Endothelial cell of umbilical vein (primary cell): Measurements from ENCODE around the gene ARHGEF6. TPM values are rescaled to one million over a fixed set of nuclear protein-coding genes. Genes with fewer than 3 reads are reported as not detected.

Experiments used
- BruUV-seq: library from RNA; stranded (reverse); fragments of 400-500 nt; replicated peaks from 2 replicates; lab custom pipeline; 2021; lab: Mats Ljungman, UMichigan
- CTCF ChIA-PET: fragments of 300-600, 350-600 bp; sonication (Branson Sonifier 250); formaldehyde crosslinking; loops from one replicate; lab custom pipeline; 2021; ENCODE audit warnings: antibody characterized with exemption, inconsistent platforms; lab: Charles Lee
- POLR2A ChIA-PET: fragments of 300-600, 350-600 bp; sonication (Branson Sonifier 250); formaldehyde crosslinking; loops from one replicate; lab custom pipeline; 2021; ENCODE audit warnings: antibody characterized with exemption, inconsistent platforms; lab: Charles Lee
- DNase-seq: peaks from one replicate; pipeline ENCODE4 v3.0.0-alpha.2; 2011; ENCODE audit warnings: low read depth, low spot score
- FAIRE-seq: peaks from 2 replicates; lab custom pipeline; 2011; peaks lifted over from hg19 to GRCh38; lab: Jason Lieb, UNC
- H2AFZ ChIP-seq: 2 replicates; pipeline ENCODE4 v1.6.0; 2012; ENCODE audit warnings: low read depth, low read length, control low read depth, inconsistent platforms
- H3K27ac ChIP-seq: 2 replicates; pipeline ENCODE4 v1.5.1; 2011; ENCODE audit warnings: low read depth, mild to moderate bottlenecking, control low read depth, low read length, moderate library complexity; ENCODE audit not compliant: insufficient read depth
- H3K27me3 ChIP-seq, 2 experiments: 2 replicates each; pipeline versions ENCODE4 v1.6.0 to v1.6.1; 2011; ENCODE audit warnings: low read length in 2 of 2, mixed read lengths in 1 of 2; ENCODE audit not compliant: control insufficient read depth in 2 of 2, insufficient read depth in 2 of 2
- H3K36me3 ChIP-seq, 2 experiments: 2 replicates in 1 of 2; 3 replicates in 1 of 2; pipeline ENCODE4 v1.5.1; 2011; ENCODE audit warnings: low read length in 2 of 2, mild to moderate bottlenecking in 1 of 2, moderate library complexity in 1 of 2; ENCODE audit not compliant: control insufficient read depth in 2 of 2, insufficient read depth in 2 of 2; ENCODE audit errors: extremely low read depth in 1 of 2
- H3K4me1 ChIP-seq: 3 replicates; pipeline ENCODE4 v1.5.1; 2011; ENCODE audit warnings: mild to moderate bottlenecking, low read length; ENCODE audit not compliant: control insufficient read depth, insufficient read depth; ENCODE audit errors: extremely low read depth
- H3K4me2 ChIP-seq: 2 replicates; pipeline ENCODE4 v1.6.1; 2011; ENCODE audit warnings: low read length, control low read depth, mixed read lengths; ENCODE audit not compliant: insufficient read depth
- H3K4me3 ChIP-seq, 3 experiments: fragments of 200-600 bp in 1 of 3; sonication (generic), shearing (Covaris generic) in 1 of 3; replicated peaks in 1 of 3; 2 replicates each; pipeline ENCODE4 v1.5.1; 2011 to 2016; ENCODE audit warnings: control low read depth in 3 of 3, low read length in 3 of 3, mild to moderate bottlenecking in 2 of 3, inconsistent platforms in 1 of 3, low read depth in 1 of 3, moderate library complexity in 1 of 3; ENCODE audit not compliant: insufficient read depth in 1 of 3
- H3K79me2 ChIP-seq: 2 replicates; pipeline ENCODE4 v1.6.0; 2012; ENCODE audit warnings: low read length, inconsistent platforms; ENCODE audit not compliant: control insufficient read depth, insufficient read depth
- H3K9ac ChIP-seq: replicated peaks from 2 replicates; pipeline ENCODE3; 2011; ENCODE audit warnings: low read length, control low read depth; ENCODE audit not compliant: insufficient read depth; ENCODE audit errors: extremely low read depth
- H3K9me1 ChIP-seq: replicated peaks from 3 replicates; pipeline ENCODE4 v1.6.0; 2011; ENCODE audit warnings: mild to moderate bottlenecking, low read length; ENCODE audit not compliant: control insufficient read depth, insufficient read depth; ENCODE audit errors: extremely low read depth
- H3K9me3 ChIP-seq: replicated peaks from 2 replicates; pipeline ENCODE4 v1.5.1; 2012; ENCODE audit warnings: low read length, inconsistent platforms; ENCODE audit not compliant: control insufficient read depth, insufficient read depth
- H4K20me1 ChIP-seq: replicated peaks from 2 replicates; pipeline ENCODE3; 2011; ENCODE audit warnings: mild to moderate bottlenecking, low read length; ENCODE audit not compliant: control insufficient read depth, insufficient read depth; ENCODE audit errors: extremely low read depth
- EZH2 ChIP-seq: IDR thresholded peaks from 2 replicates; pipeline ENCODE4 v1.6.1; 2012; ENCODE audit warnings: borderline replicate concordance, low read depth, mild to moderate bottlenecking, moderate library complexity, low read length, inconsistent platforms; ENCODE audit not compliant: severe bottlenecking
- FOS ChIP-seq: IDR thresholded peaks from 2 replicates; pipeline ENCODE4 v1.6.1; 2011; ENCODE audit warnings: mild to moderate bottlenecking, low read length, moderate library complexity, borderline replicate concordance; ENCODE audit not compliant: insufficient read depth
- GATA2 ChIP-seq: IDR thresholded peaks from 2 replicates; pipeline ENCODE4 v1.7.0; 2011; ENCODE audit warnings: low read depth, mild to moderate bottlenecking, moderate library complexity, mixed read lengths, low read length; ENCODE audit not compliant: insufficient read length, insufficient read depth
- JUN ChIP-seq: IDR thresholded peaks from 2 replicates; pipeline ENCODE4 v1.6.1; 2011; ENCODE audit warnings: borderline replicate concordance, low read depth; ENCODE audit not compliant: insufficient read length, insufficient read depth
- MYC ChIP-seq: IDR thresholded peaks from one replicate; pipeline ENCODE4 v1.6.1; 2011; ENCODE audit warnings: mild to moderate bottlenecking, low read depth, low read length
- POLR2A ChIP-seq: IDR thresholded peaks from 2 replicates; pipeline ENCODE4 v1.6.1; 2012; ENCODE audit warnings: low read depth, mild to moderate bottlenecking, control low read depth, low read length
- POLR2AphosphoS5 ChIP-seq: IDR thresholded peaks from 2 replicates; pipeline ENCODE4 v1.6.1; 2012; ENCODE audit warnings: low read depth, mild to moderate bottlenecking, control low read depth, low read length, moderate library complexity; ENCODE audit not compliant: insufficient read depth
- dilution Hi-C: fragments of 300-500 bp; cut with MboI; formaldehyde crosslinking; loops from one replicate; pipeline ENCODE4 v1.15.0; 2019; ENCODE audit warnings: low sequenced_read_pairs; ENCODE audit not compliant: extremely low pct_ligation_motif_present
- intact Hi-C: fragments of 100-400 bp; cut with micrococcal nuclease; formaldehyde crosslinking; loops from one replicate; pipeline ENCODE4 v1.10.0; 2022
- polyA plus RNA-seq, 4 experiments: library from polyadenylated mRNA; depleted of rRNA in 3 of 4; stranded (reverse) in 3 of 4; unstranded in 1 of 4; fragments of >200 nt; gene quantifications; 2 replicates each; pipeline versions ENCODE4 v1.2.1 to v1.2.3, GENCODE V29; 2011 to 2012; ENCODE audit warnings: missing spikeins in 1 of 4
- total RNA-seq: library from RNA; stranded (reverse); gene quantifications from 2 replicates; pipeline ENCODE4 v1.2.3, GENCODE V29; 2021
- TF ChIP-seq, protein P1 (sequence below), 2 donors: IDR thresholded peaks; 1 replicate in 1 of 2; 2 replicates in 1 of 2; pipeline ENCODE4 v1.5.1; 2011; ENCODE audit warnings: low read length in 2 of 2, mild to moderate bottlenecking in 2 of 2, moderate library complexity in 2 of 2, control low read depth in 1 of 2, inconsistent platforms in 1 of 2, low read depth in 1 of 2; ENCODE audit not compliant: insufficient read depth in 1 of 2; ENCODE audit errors: extremely low read depth in 1 of 2
- TF ChIP-seq, protein P2 (sequence below): IDR thresholded peaks from 2 replicates; pipeline ENCODE4 v1.6.1; 2011; ENCODE audit not compliant: insufficient read depth, insufficient read length

Gene ARHGEF6
- total and polyA plus RNA-seq, 2 donors (not counting 3 experiments of a cell fraction or from before 2014, with no cell fraction given): 4.9 to 6.4 TPM

DNA sequence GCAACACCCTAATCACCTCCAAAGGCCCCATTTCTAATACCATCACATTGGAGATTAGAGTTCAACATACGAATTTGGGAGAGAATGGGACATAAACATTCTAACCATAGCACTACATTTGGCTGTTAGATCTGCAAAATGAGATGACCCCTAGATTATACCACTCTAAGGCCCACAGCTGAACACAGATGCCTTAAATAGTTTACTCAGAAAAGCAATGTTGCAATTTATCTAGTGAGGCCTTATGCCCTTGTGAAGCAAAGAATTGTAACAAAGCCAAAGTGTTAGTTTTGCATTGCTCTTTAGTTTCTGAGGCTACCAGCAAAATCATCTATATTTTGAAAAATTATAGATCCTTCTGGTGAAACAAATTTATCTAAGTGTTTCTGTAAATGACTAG is 31.6 kb upstream of the ARHGEF6 start:
- H3K4me3 ChIP-seq: no peak overlapping the region
- no TSS peak for BruUV-seq
- no peaks in the 10 kb centered on the region for H3K9me1 ChIP-seq
- H3K4me2 ChIP-seq: no peak overlapping the region
- dilution Hi-C loops: no loop called here
- POLR2A ChIA-PET: no interaction called here
- TF ChIP-seq, protein P1, sequence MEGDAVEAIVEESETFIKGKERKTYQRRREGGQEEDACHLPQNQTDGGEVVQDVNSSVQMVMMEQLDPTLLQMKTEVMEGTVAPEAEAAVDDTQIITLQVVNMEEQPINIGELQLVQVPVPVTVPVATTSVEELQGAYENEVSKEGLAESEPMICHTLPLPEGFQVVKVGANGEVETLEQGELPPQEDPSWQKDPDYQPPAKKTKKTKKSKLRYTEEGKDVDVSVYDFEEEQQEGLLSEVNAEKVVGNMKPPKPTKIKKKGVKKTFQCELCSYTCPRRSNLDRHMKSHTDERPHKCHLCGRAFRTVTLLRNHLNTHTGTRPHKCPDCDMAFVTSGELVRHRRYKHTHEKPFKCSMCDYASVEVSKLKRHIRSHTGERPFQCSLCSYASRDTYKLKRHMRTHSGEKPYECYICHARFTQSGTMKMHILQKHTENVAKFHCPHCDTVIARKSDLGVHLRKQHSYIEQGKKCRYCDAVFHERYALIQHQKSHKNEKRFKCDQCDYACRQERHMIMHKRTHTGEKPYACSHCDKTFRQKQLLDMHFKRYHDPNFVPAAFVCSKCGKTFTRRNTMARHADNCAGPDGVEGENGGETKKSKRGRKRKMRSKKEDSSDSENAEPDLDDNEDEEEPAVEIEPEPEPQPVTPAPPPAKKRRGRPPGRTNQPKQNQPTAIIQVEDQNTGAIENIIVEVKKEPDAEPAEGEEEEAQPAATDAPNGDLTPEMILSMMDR (IDR thresholded peaks at IDR 0.05; ENCODE audit: extremely low read depth in 1 of 2, insufficient read depth in 1 of 2, low read depth in 1 of 2, low read length in 2 of 2): no peak
- TF ChIP-seq JUN (no peak), EZH2 (no peak), POLR2AphosphoS5 (no peak), GATA2 (no peak), POLR2A (no peak), FOS (no peak), MYC (no peak)
- TF ChIP-seq, protein P2, sequence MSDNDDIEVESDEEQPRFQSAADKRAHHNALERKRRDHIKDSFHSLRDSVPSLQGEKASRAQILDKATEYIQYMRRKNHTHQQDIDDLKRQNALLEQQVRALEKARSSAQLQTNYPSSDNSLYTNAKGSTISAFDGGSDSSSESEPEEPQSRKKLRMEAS: no peak
- no peak overlapping the region for H3K27ac ChIP-seq
- DNase-seq (no peak), FAIRE-seq (no peak)
- H3K27me3 ChIP-seq: no peaks in the 10 kb centered on the region
- H2AFZ ChIP-seq: no peak overlapping the region
- no peaks in the 10 kb centered on the region for H3K9me3 ChIP-seq
- H4K20me1 ChIP-seq: no peaks in the 10 kb centered on the region
- H3K36me3 ChIP-seq: no peaks in the 10 kb centered on the region
- H3K79me2 ChIP-seq: no peaks in the 10 kb centered on the region
- CTCF ChIA-PET: no interaction called here
- intact Hi-C loops: no loop called here
- H3K9ac ChIP-seq: no peak overlapping the region
- no peaks in the 10 kb centered on the region for H3K4me1 ChIP-seq
